Mesenchymal stem cell (in vitro differentiated cells and primary cell): ENCODE measurements around the gene RABL6.
"Not testable (repeated sequence)": the region's sequence is repeated elsewhere in the genome, so short reads cannot be mapped to it uniquely, and the experiment has no call there.

Experiments
- DNase-seq: peaks from one replicate; pipeline ENCODE4 v3.0.0-alpha.2; 2013
- H2AFZ ChIP-seq: one replicate; pipeline ENCODE4 v1.6.1; 2013; ENCODE audit warnings: low read depth, mild to moderate bottlenecking, control low read depth, inconsistent platforms, low read length, moderate library complexity
- H2AK5ac ChIP-seq: 2 replicates; pipeline ENCODE4 v1.6.1; 2013; ENCODE audit warnings: low read length, moderate library complexity, mild to moderate bottlenecking, inconsistent platforms; ENCODE audit not compliant: severe bottlenecking
- H2BK120ac ChIP-seq: one replicate; pipeline ENCODE4 v1.6.1; 2013; ENCODE audit warnings: low read depth, mild to moderate bottlenecking, inconsistent platforms, low read length, moderate library complexity
- H2BK12ac ChIP-seq, 2 experiments: one replicate each; pipeline ENCODE4 v1.6.1; 2013; ENCODE audit warnings: inconsistent platforms in 2 of 2, low read length in 2 of 2, mild to moderate bottlenecking in 2 of 2, moderate library complexity in 2 of 2, control low read depth in 1 of 2
- H2BK15ac ChIP-seq: one replicate; pipeline ENCODE4 v1.6.1; 2013; ENCODE audit warnings: mild to moderate bottlenecking, low read depth, inconsistent platforms; ENCODE audit not compliant: poor library complexity, severe bottlenecking
- H2BK5ac ChIP-seq: 2 replicates; pipeline ENCODE4 v1.6.1; 2013; ENCODE audit warnings: low read depth, mild to moderate bottlenecking, low read length, control low read depth, inconsistent platforms; ENCODE audit not compliant: poor library complexity, severe bottlenecking
- H3K14ac ChIP-seq, 2 experiments: one replicate each; pipeline ENCODE4 v1.6.1; 2013; ENCODE audit warnings: inconsistent platforms in 2 of 2, low read length in 2 of 2, control low read depth in 1 of 2, mild to moderate bottlenecking in 1 of 2, moderate library complexity in 1 of 2
- H3K18ac ChIP-seq, 2 experiments: one replicate each; pipeline ENCODE4 v1.6.1; 2013; ENCODE audit warnings: inconsistent platforms in 2 of 2, low read length in 2 of 2, control low read depth in 1 of 2, low read depth in 1 of 2, mild to moderate bottlenecking in 1 of 2
- H3K23ac ChIP-seq, 2 experiments: one replicate each; pipeline ENCODE4 v1.6.1; 2013; ENCODE audit warnings: inconsistent platforms in 2 of 2, low read length in 2 of 2, mild to moderate bottlenecking in 2 of 2, moderate library complexity in 2 of 2, control low read depth in 1 of 2
- H3K27ac ChIP-seq: 2 replicates; pipeline ENCODE4 v1.5.1; 2013; ENCODE audit warnings: mild to moderate bottlenecking, moderate library complexity, low read length, control low read depth, inconsistent platforms; ENCODE audit not compliant: poor library complexity, severe bottlenecking
- H3K27me3 ChIP-seq, 2 experiments: 2 replicates each; pipeline versions ENCODE4 v1.6.1 to v1.7.0; 2013; ENCODE audit warnings: low read length in 2 of 2, mild to moderate bottlenecking in 2 of 2, moderate library complexity in 2 of 2, control low read depth in 1 of 2, inconsistent platforms in 1 of 2; ENCODE audit not compliant: control insufficient read depth in 1 of 2, insufficient read depth in 1 of 2
- H3K36me3 ChIP-seq, 2 experiments: 2 replicates each; pipeline versions ENCODE4 v1.6.1 to v1.7.0; 2013; ENCODE audit warnings: low read length in 2 of 2, control low read depth in 1 of 2, inconsistent platforms in 1 of 2, low read depth in 1 of 2, mild to moderate bottlenecking in 1 of 2; ENCODE audit not compliant: insufficient read depth in 2 of 2, control insufficient read depth in 1 of 2
- H3K4ac ChIP-seq, 2 experiments: one replicate each; pipeline ENCODE4 v1.6.1; 2013; ENCODE audit warnings: inconsistent platforms in 2 of 2, low read length in 2 of 2, mild to moderate bottlenecking in 2 of 2, moderate library complexity in 2 of 2, control low read depth in 1 of 2, low read depth in 1 of 2
- H3K4me1 ChIP-seq: 2 replicates; pipeline ENCODE4 v1.6.1; 2013; ENCODE audit warnings: low read depth, low read length, control low read depth; ENCODE audit not compliant: control insufficient read depth, insufficient read depth
- H3K4me2 ChIP-seq: 2 replicates; pipeline ENCODE4 v1.6.1; 2013; ENCODE audit warnings: low read length, mild to moderate bottlenecking, inconsistent platforms; ENCODE audit not compliant: poor library complexity, severe bottlenecking
- H3K4me3 ChIP-seq, 2 experiments: 2 replicates each; pipeline versions ENCODE4 v1.5.1 to v1.7.0; 2013; ENCODE audit warnings: low read length in 2 of 2, mild to moderate bottlenecking in 2 of 2, control low read depth in 1 of 2, low read depth in 1 of 2; ENCODE audit not compliant: insufficient read depth in 1 of 2
- H3K79me1 ChIP-seq: replicated peaks from 2 replicates; pipeline ENCODE4 v1.6.1; 2013; ENCODE audit warnings: mild to moderate bottlenecking, control low read depth, low read length, inconsistent platforms; ENCODE audit not compliant: poor library complexity, severe bottlenecking
- H3K9ac ChIP-seq: 2 replicates; pipeline ENCODE4 v1.7.0; 2013; ENCODE audit warnings: mild to moderate bottlenecking, low read length, moderate library complexity
- H3K9me3 ChIP-seq: 2 replicates; pipeline ENCODE4 v1.7.0; 2013; ENCODE audit warnings: mild to moderate bottlenecking, low read length; ENCODE audit not compliant: control insufficient read depth
- H4K8ac ChIP-seq: one replicate; pipeline ENCODE4 v1.6.1; 2013; ENCODE audit warnings: inconsistent platforms, mild to moderate bottlenecking, low read length, moderate library complexity
- H4K91ac ChIP-seq: one replicate; pipeline ENCODE4 v1.6.1; 2013; ENCODE audit warnings: mild to moderate bottlenecking, low read length, inconsistent platforms
- WGBS: methylation state at CpG from one replicate; pipeline ENCODE4 v1.1.7; 2013; ENCODE audit warnings: mixed read lengths; 5-methylcytosine and 5-hydroxymethylcytosine counted together

Gene RABL6

DNA sequence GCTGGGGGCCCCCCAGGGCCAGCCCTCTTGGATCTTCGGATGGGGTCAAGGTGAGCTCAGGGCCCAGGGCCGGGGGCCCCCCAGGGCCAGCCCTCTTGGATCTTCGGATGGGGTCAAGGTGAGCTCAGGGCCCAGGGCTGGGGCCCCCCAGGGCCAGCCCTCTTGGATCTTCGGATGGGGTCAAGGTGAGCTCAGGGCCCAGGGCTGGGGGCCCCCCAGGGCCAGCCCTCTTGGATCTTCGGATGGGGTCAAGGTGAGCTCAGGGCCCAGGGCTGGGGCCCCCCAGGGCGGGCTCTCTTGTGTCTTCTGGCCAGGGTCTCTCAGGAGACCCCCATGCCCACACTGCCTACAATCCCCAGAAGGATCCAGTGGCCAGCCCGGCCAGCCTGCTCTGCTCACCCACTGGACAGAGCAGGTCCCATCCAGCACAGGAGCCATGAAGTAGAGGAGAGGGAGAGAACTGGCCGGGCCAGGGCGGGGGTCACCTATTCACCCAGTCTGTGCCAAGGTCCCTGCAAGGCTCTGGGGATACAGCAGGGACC lies 4.7 kb upstream of the RABL6 start:
- H4K8ac ChIP-seq, H2BK120ac ChIP-seq, H2AFZ ChIP-seq, H3K14ac ChIP-seq, H3K18ac ChIP-seq, H4K91ac ChIP-seq, H3K9ac ChIP-seq, H3K27ac ChIP-seq, H3K4me2 ChIP-seq, H3K9me3 ChIP-seq, H3K23ac ChIP-seq, H3K4me3 ChIP-seq, H3K4ac ChIP-seq, H2AK5ac ChIP-seq, H2BK12ac ChIP-seq, H3K79me1 ChIP-seq, H2BK15ac ChIP-seq, DNase-seq, H2BK5ac ChIP-seq: not testable (repeated sequence)
- Histone ChIP-seq H3K36me3 (peaks cover 5 to 19% of the 10 kb centered on the region in 2 experiments), H3K27me3 (peaks cover 32 to 42% of the 10 kb centered on the region in 2 experiments), H3K4me1 (peaks cover 28% of the 10 kb centered on the region)
- WGBS, result 98% methylated on average over 5 of the region's 9 CpGs

- Histone ChIP-seq H3K79me1 (peaks cover 3% of the 10 kb centered on the region), H3K27ac (no peak overlapping the region), H3K27me3 (peaks cover 26 to 36% of the 10 kb centered on the region in 2 experiments), H2AFZ (no peak overlapping the region), H4K91ac (no peak overlapping the region), H3K14ac (no peak overlapping the region), H3K9ac (no peak overlapping the region), H3K9me3 (no peaks in the 10 kb centered on the region), H3K18ac (no peak overlapping the region), H3K23ac (no peak overlapping the region), H3K36me3 (peaks cover 5 to 19% of the 10 kb centered on the region in 2 experiments), H2BK120ac (no peak overlapping the region), H3K4ac (no peak overlapping the region), H2BK12ac (no peak overlapping the region), H2BK5ac (no peak overlapping the region), H2BK15ac (no peak overlapping the region), H4K8ac (no peak overlapping the region), H3K4me2 (no peak overlapping the region), H2AK5ac (no peak overlapping the region), H3K4me1 (peaks cover 28% of the 10 kb centered on the region), H3K4me3 (no peak overlapping the region)
- DNase-seq, result no peak
- WGBS, result 96% methylated on average over 22 of the region's 22 CpGs
Measured at GRCh38 chr9:136803551-136804508, 3.9 kb upstream of the RABL6 start.

GRCh38 chr9:136804509-136805206 lies 3.1 kb upstream of the RABL6 start:
- Histone ChIP-seq H3K9me3 (no peaks in the 10 kb centered on the region), H2AK5ac (no peak overlapping the region), H3K4me2 (no peak overlapping the region), H2BK12ac (no peak overlapping the region), H2AFZ (no peak overlapping the region), H4K91ac (no peak overlapping the region), H3K4me3 (no peak overlapping the region), H3K79me1 (peaks cover 5% of the 10 kb centered on the region), H3K14ac (no peak overlapping the region), H3K36me3 (peaks cover 5 to 19% of the 10 kb centered on the region in 2 experiments), H4K8ac (no peak overlapping the region), H3K27ac (no peak overlapping the region), H3K27me3 (peaks cover 18 to 28% of the 10 kb centered on the region in 2 experiments), H2BK5ac (no peak overlapping the region), H3K18ac (no peak overlapping the region), H3K9ac (no peak overlapping the region), H3K23ac (no peak overlapping the region), H2BK15ac (no peak overlapping the region), H2BK120ac (no peak overlapping the region), H3K4ac (no peak overlapping the region), H3K4me1 (peaks cover 29% of the 10 kb centered on the region)
- 95% methylated on average over 20 of the region's 20 CpGs for WGBS
- DNase-seq, result no peak
